NCI-H1092 (cell line): ENCODE results near the gene FBXO34.

Experiments
- DNase-seq: peaks from one replicate; lab custom pipeline; 2025; lab: John Stamatoyannopoulos, UW

FBXO34 gene

DNA sequence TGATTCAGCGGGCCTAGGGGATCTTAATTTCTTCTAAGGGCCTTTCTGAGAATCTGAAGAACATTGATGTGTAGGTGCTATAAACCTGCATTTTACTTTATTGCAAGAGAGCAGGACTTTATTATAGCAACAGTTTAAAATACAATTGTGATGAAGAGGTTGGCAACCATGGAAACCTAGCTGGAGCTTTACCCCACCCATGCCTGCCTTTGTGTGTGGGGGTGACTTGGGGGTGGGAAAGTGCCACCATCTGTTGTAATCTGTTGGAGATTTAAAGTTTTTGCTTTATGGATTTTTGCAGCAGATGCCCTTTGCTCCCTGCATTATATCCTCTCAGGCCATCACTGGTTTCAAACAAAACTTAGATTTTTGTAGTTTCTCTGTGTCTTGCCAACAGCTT, 75.8 kb downstream of the FBXO34 start:
- no peak for DNase-seq

- DNase-seq, result no peak
Observed at GRCh38 chr14:55347748-55348147, 76.5 kb downstream of the FBXO34 start.

GRCh38 chr14:55348766-55349453, 77.7 kb downstream of the FBXO34 start:
- no peak for DNase-seq

DNA sequence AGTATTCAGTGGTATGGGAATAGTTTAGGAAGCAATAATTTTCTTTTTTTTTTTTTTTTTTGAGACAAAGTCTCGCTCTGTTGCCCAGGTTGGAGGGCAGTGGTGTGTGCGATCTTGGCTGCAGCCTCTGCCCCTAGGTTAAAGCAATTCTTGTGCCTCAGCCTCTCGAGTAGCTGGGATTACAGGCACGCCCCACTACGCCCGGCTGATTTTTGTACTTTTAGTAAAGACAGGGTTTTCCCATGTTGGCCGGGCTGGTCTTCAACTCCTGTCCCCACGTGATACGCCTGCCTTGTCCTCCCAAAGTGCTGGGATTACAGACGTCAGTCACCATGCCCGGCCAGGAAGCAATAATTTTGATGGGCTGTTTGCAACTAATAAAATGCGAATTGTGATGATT, 78.3 kb downstream of the FBXO34 start:
- no peak for DNase-seq

GRCh38 chr14:55350461-55350860, 79.2 kb downstream of the FBXO34 start:
- DNase-seq, result no peak

DNA sequence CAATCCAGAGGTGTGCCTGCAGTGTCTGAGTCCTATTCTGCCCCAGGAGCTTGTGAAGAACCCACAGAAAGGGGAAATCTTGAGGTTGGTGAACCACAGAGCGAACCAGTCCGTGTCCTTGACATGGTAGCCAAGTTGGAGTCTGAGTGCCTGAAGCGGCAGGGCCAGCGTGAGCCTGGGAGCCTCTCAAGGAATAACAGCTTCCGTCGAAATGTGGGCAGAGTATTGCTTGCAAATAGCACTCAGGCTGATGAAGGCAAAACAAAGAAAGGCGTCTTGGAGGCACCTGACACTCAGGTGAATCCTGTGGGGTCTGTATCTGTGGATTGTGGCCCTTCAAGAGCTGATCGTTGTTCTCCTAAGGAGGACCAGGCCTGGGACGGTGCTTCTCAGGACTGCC, 79.9 kb downstream of the FBXO34 start:
- DNase-seq, result no peak

DNA sequence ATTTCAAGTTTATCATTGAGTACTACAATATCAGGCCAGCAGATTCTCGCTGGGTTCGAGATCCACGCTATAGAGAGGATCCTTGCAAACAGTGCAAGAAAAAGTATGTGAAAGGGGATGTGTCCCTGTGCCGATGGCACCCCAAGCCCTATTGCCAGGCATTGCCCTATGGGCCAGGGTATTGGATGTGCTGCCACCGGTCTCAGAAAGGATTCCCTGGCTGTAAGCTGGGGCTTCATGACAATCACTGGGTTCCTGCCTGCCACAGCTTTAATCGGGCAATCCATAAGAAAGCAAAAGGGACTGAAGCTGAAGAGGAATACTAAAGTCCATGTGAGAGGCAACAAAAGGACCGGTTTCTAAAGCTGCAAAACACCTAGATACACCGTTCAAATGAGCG, 81.0 kb downstream of the FBXO34 start:
- no peak for DNase-seq

- DNase-seq, result no peak
Observed at GRCh38 chr14:55353686-55354467, 82.7 kb downstream of the FBXO34 start.

DNA sequence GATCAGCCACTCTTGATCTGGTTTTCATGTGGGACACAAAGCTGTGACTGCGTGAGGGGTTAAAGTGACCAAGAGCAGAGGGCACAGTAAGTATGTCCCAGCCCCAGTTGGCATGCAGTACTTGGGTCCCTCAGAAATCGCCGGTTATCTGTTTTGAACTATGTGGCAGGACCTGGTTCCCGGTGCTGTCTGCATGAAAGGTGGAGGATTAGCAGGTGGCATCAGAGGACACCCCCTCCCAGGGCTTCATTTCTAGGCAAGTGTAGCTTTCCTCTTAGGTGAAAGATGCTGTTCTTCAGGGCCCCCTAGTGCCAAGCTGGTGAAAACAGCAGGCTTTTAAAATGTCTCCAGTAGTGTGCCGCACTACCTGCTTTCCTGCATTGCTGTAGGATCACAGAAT, 83.3 kb downstream of the FBXO34 start:
- DNase-seq, result peak; percentile 45

DNA sequence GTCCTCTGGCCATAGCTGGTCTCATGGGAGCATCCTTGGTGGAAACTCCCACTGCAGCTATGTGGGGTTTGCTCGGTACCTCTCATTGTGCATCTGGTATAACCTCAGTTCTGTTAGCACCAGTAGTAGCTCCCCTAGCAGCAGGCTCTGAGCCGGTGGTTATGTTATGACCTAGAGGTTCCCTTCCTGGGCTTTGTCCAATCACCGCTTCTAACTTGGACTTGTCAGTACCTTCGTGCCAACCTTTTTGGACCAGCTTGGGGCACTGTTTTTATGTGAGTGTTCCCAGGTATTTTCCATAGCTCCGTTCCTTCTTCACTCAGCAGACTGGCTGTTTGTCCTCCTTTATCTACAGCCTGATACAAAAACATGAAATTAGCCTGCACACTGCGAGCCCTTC, 84.7 kb downstream of the FBXO34 start:
- DNase-seq, result no peak

DNA sequence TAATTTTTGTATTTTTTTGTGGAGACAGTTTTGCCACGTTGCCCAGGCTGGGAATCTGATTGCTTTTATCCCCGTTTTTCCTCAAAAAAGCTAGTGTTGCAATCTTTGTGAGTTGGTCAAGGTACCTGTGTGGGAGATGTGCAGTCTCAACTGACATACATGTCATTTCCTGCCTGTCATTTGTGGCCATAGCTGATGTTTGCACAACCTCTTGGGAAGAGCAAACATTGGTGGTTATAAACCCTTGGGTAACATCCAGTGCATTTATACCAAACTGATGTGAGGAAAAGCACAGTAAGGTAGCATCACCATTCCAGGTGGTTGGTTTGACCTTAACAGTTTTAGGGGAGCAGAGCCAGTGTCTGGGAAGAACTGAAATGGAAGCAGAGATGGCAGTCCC, 85.7 kb downstream of the FBXO34 start:
- peak; percentile 41 for DNase-seq

GRCh38 chr14:55359307-55359706, 88.1 kb downstream of the FBXO34 start:
- no peak for DNase-seq

DNA sequence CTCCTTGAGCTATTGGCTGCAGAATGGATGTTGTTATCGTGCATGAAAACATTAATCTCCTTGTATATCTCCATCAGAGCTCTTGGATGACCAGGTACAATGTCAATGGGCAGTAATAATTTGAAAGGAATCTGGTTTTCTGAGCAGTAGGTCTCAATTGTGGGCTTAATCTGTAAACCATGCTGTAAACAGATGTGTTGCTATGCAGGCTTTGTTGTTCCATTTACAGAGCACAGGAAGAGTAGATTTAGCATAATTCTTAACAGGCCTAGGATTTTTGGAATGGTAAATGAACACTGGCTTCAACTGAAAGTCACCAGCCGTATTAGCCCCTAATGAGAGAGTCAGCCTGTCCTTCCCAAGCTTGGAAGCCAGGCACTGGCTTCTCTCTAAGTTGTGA, 90.0 kb downstream of the FBXO34 start:
- no peak for DNase-seq

GRCh38 chr14:55366271-55366670, 95.0 kb downstream of the FBXO34 start:
- no peak for DNase-seq

DNA sequence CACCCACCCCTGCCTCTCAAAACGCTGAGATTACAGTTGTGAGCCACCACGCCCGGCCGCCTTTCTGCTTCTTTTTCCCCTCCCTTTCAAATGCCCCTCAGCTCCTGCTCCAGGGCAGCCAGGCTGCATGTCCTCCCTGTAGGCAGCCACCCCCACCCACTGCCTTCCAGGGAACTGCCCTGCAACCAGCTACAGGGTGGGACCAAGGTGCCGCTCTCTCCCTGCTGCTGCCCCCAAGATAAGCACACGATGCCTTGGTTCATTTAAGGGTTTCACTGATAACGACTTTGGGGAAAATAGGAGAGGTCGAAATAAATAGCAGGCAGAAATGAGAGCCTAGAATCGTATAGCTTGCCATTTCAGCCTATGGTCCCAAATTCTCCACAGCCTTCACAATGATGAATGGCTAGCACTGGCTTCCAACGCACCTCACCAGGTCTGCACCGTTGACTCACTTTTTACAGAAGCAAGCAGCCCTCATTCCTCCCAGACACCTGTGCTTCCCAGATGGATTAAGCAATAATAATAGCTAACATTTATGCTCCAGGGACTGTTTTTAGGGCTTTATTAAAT, 99.7 kb downstream of the FBXO34 start:
- no peak for DNase-seq

GRCh38 chr14:55372423-55372822, 101.2 kb downstream of the FBXO34 start:
- no peak for DNase-seq

DNA sequence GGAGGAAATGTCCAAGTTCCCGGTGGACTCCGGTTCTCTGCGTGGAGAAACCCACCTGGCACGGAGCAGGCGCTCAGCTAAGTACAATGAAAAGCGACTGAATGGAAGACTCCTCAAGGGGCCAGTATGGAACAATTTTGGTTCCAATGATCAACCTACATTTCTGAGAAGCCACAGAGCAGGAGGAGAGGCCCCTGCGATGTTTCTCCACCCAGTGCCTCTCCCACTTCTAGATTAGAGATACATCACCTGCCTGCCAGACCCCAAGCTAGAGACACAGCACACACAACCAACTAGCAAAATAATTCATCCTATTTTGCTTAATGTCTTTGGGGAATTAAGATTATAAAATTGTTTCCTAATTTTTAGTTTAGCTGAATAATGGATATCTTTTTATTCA, 101.6 kb downstream of the FBXO34 start:
- DNase-seq, result no peak

GRCh38 chr14:55373784-55374705, 102.8 kb downstream of the FBXO34 start:
- DNase-seq, result no peak

DNA sequence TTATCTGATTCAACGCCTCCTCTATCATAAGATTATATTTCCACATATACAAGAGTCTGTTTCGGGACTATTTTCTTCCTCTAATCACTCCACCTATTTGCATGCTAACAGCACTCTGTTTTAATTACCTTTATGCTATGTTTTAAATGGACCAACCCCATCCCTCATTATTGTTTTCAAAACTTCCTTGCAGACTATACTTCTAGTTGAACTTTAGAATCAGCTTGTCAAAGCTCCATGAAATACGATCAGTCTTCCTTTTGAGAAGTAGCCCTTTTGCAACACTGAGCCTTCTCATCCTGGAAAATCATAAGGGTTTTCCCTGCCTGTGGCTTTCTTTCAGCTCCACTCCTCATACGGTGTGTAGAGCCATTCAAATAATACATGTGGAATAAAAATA, 103.5 kb downstream of the FBXO34 start:
- DNase-seq, result no peak

DNA sequence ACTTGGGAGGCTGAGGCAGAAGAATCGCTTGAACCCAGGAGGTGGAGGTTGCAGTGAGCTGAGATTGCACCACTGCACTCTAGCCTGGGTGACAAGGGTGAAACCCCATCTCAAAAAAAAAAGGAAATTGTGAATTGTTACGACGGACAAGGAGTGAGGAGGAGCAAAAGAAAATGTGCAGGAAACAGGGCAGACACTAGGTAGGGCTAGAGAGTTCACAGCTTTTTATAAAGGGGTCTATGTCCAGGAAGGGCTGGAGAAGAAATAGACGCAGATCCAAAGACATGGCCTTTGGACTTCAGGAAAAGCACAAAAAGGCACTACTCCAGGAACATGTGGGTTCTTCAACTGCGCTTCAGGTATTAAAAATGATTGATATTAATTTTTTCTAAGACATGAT, 106.0 kb downstream of the FBXO34 start:
- DNase-seq, result no peak

- no peak for DNase-seq
Observed at GRCh38 chr14:55381040-55381439, 109.8 kb downstream of the FBXO34 start.

GRCh38 chr14:55381561-55381960, 110.3 kb downstream of the FBXO34 start:
- DNase-seq, result no peak
